Upper lobe of left lung (tissue), 6 donors: ENCODE measurements around the gene SGSM1. TPM values are rescaled to one million over a fixed set of nuclear protein-coding genes. Genes with fewer than 3 reads are reported as not detected.
"Not testable (repeated sequence)": the region's sequence is repeated elsewhere in the genome, so short reads cannot be mapped to it uniquely, and the experiment has no call there.

Experiments used
- ATAC-seq, 2 donors: fragments of 200-7000 bp; cut with Tn5 transposase; one replicate each; pipeline ENCODE4 v1.9.1; 2022; ENCODE audit warnings: mild to moderate bottlenecking in 2 of 2, moderate library complexity in 2 of 2; ENCODE audit not compliant: low FRiP score in 2 of 2
- DNase-seq, 2 donors: peaks; one replicate each; pipeline ENCODE4 v3.0.0-alpha.2; 2019 to 2020
- H3K27ac ChIP-seq, 4 donors: fragments of 200-600 bp; sonication (generic); one replicate each; pipeline ENCODE4 v1.5.1; 2016 to 2019
- H3K27me3 ChIP-seq, 4 donors: fragments of 200-600 bp; sonication (generic); one replicate each; pipeline ENCODE4 v1.5.1; 2017 to 2019
- H3K36me3 ChIP-seq, 4 donors: fragments of 200-600 bp; sonication (generic); one replicate each; pipeline ENCODE4 v1.5.1; 2016 to 2019
- H3K4me1 ChIP-seq, 4 donors: fragments of 200-600 bp; sonication (generic); one replicate each; pipeline ENCODE4 v1.5.1; 2018 to 2019
- H3K4me3 ChIP-seq, 4 donors: fragments of 200-600 bp; sonication (generic); one replicate each; pipeline ENCODE4 v1.5.1; 2017 to 2019; ENCODE audit warnings: mild to moderate bottlenecking in 2 of 4, moderate library complexity in 1 of 4
- H3K9me3 ChIP-seq, 4 donors: fragments of 200-600 bp; sonication (generic); one replicate each; pipeline ENCODE4 v1.5.1; 2018 to 2019
- EP300 ChIP-seq, 4 donors: sonication (generic); formaldehyde crosslinking; IDR thresholded peaks; one replicate each; pipeline ENCODE4 v1.5.1; 2017; ENCODE audit warnings: antibody characterized with exemption in 4 of 4, control low read depth in 2 of 4
- POLR2A ChIP-seq, 4 donors: fragments of 450-650 bp; IDR thresholded peaks; one replicate each; pipeline ENCODE4 v1.5.1; 2016 to 2017; ENCODE audit warnings: antibody characterized with exemption in 4 of 4, mild to moderate bottlenecking in 2 of 4
- POLR2AphosphoS5 ChIP-seq, 2 donors: sonication (generic); formaldehyde crosslinking; IDR thresholded peaks; one replicate each; pipeline ENCODE4 v1.5.1; 2017; ENCODE audit warnings: antibody characterized with exemption in 2 of 2
- WGBS, 2 donors: methylation state at CpG; one replicate each; pipeline ENCODE4 v1.1.5; 2017 to 2018; 5-methylcytosine and 5-hydroxymethylcytosine counted together
- total RNA-seq, 6 donors: library from RNA; depleted of rRNA in 4 of 6; stranded (reverse); fragments of >200 nt in 4 of 6; gene quantifications; one replicate each; pipeline versions ENCODE4 v1.1.0 to v1.2.1, GENCODE V29; 2016 to 2021
- TF ChIP-seq, protein P1 (sequence below), 6 experiments: fragments of 450-650 bp in 4 of 6; fragments of 200-600 bp in 2 of 6; sonication (generic) in 2 of 6; IDR thresholded peaks; one replicate each; pipeline ENCODE4 v1.5.1; 2016 to 2019; ENCODE audit warnings: antibody characterized with exemption in 6 of 6
- donor health status: DM: no; HTN: no; CAD: no; lungs with moderate emphysema.
- donor health status: DM: no; HTN: yes; CAD: no; lungs with severe emphysema.

SGSM1 gene
- total RNA-seq, 6 donors from 2014 or later = 0.76 to 4.2 (median 2.8) TPM

DNA sequence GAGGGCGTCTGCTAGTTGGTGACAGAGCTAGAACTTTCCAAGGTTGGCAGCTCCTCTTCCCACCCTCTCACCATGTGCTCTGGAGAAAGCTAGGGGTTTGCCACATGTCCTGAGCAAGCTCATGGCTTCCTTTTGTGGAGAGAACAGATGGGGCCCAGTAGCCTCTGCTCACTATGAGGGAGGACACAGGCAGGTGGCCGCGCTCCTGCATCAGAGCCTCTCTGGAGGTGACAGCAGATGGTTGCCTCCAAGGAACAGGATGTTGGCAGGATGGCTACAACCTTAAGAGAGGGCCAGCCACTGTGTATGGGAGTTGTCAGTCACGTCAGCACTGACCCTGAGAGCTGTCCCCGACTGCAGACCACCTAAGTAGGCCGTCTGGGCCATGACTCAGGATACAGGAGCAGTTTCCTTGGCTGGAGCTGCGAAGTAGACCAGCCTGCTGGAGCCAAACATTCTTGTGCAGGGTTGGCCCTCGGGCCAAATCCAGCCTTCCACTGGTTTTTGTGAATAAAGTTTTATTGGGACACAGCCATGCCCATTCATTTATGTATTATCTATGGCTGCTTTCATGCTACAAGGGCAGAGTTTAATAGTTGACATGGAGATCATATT, 28.0 kb downstream of the SGSM1 start:
- WGBS, 2 donors = 86 to 90% methylated on average over 2 to 8 of the region's 8 CpGs
- H3K27ac ChIP-seq = no peak overlapping the region
- no peaks in the 10 kb centered on the region for H3K4me1 ChIP-seq
- H3K4me3 ChIP-seq = no peak overlapping the region
- H3K27me3 ChIP-seq = no peaks in the 10 kb centered on the region
- ATAC-seq (peak in 1 of 2 donors; percentile 7), DNase-seq (no peak)
- no peaks in the 10 kb centered on the region for H3K9me3 ChIP-seq
- TF ChIP-seq, protein P1, sequence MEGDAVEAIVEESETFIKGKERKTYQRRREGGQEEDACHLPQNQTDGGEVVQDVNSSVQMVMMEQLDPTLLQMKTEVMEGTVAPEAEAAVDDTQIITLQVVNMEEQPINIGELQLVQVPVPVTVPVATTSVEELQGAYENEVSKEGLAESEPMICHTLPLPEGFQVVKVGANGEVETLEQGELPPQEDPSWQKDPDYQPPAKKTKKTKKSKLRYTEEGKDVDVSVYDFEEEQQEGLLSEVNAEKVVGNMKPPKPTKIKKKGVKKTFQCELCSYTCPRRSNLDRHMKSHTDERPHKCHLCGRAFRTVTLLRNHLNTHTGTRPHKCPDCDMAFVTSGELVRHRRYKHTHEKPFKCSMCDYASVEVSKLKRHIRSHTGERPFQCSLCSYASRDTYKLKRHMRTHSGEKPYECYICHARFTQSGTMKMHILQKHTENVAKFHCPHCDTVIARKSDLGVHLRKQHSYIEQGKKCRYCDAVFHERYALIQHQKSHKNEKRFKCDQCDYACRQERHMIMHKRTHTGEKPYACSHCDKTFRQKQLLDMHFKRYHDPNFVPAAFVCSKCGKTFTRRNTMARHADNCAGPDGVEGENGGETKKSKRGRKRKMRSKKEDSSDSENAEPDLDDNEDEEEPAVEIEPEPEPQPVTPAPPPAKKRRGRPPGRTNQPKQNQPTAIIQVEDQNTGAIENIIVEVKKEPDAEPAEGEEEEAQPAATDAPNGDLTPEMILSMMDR (IDR thresholded peaks at IDR 0.05) = no peak
- TF ChIP-seq POLR2AphosphoS5 (IDR thresholded peaks at IDR 0.05) = no peak
- no peak for TF ChIP-seq POLR2A (IDR thresholded peaks at IDR 0.05)
- TF ChIP-seq EP300 (IDR thresholded peaks at IDR 0.05) = no peak
- H3K36me3 ChIP-seq = no peaks in the 10 kb centered on the region

DNA sequence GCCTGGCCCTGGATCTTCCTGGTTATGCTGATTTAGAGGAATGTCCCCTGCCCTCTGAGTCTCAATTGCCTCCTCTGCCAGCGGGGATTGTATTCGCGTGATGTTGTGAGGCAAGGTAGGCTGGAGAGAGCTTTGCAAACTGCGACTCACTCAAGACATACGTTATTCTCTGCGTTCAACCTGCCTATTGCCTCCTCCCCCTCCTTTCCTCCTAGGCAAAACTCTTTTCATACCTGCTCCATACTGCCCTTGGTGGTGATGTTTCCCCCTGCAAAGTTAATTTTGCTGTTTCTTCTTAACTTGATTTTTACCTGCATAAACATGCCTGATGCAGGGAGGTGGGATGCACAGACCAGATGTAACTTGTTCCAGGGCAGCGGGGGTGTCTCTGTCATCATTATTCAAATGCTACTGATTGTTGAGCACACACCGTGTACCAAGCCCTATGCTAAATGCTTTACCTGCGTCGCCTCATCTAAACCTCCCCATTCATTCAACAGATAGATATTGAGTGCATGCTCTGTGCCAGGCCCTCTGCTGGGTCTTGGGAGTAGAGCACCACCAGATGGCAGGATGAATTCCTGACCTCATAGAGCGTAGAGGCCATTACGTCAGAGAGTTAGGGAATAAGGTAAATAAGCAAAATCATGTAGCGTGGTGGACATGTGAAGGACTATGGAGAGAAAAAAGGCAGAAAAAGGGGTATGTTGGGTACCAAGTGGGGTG, 29.0 kb downstream of the SGSM1 start:
- Histone ChIP-seq H3K27me3 (no peaks in the 10 kb centered on the region), H3K9me3 (no peaks in the 10 kb centered on the region), H3K27ac (no peak overlapping the region), H3K4me1 (no peaks in the 10 kb centered on the region), H3K36me3 (no peaks in the 10 kb centered on the region), H3K4me3 (no peak overlapping the region)
- ATAC-seq (no peak), DNase-seq (no peak)
- WGBS, 2 donors = 72 to 82% methylated on average over 13 of the region's 13 CpGs
- TF ChIP-seq POLR2A (IDR thresholded peaks at IDR 0.05) (no peak), EP300 (IDR thresholded peaks at IDR 0.05) (no peak)
- TF ChIP-seq, protein P1 (IDR thresholded peaks at IDR 0.05) = peak in 1 of 6 experiments; percentile 15

DNA sequence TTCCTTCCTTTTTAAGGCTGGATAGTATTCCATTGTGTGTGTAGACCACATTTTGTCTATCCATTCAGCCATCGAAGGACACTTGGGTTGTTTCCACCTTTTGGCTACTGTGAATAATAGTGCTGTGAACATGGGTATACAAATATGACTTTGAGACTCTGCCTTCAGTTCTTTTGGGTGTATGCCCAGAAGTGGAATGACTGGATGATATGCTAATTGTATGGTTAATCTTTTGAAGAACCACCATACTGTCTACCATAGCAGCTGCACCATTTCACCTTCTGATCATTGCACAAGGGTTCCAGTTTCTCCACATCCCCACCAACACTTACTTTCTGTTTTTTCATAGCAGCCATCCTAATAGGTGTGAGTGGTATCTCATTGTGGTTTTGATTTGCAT, 30.3 kb downstream of the SGSM1 start:
- WGBS, 2 donors = 43 to 75% methylated on average over 1 of the region's 1 CpG
- H3K36me3 ChIP-seq = no peaks in the 10 kb centered on the region

DNA sequence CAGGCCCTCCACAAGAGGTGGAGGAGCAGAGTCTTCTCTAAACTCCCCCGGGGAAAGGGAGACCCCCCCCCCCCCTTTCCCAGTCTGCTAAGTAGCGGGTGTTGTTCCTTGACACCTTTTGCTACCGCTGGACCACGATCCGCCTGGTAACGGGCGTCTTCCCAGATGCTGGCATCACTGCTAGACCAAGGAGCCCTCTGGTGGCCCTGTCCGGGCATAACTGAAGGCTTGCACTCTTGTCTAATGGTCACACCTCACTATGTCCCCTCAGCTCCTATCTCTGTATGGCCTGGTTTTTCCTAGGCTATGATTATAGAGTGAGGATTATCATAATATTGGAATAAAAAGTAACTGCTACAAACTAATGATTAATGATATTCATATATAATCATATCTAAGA, 31.5 kb downstream of the SGSM1 start:
- not testable (repeated sequence) for H3K4me1 ChIP-seq, DNase-seq
- TF ChIP-seq, protein P1 (IDR thresholded peaks at IDR 0.05) = peak in 4 of 6 experiments; percentile 10 to 48 (median 24)

More for the DNA sequence above, 30.3 kb downstream of the SGSM1 start:
- TF ChIP-seq POLR2A (IDR thresholded peaks at IDR 0.05) (no peak), POLR2AphosphoS5 (IDR thresholded peaks at IDR 0.05) (no peak), EP300 (IDR thresholded peaks at IDR 0.05) (no peak)
- TF ChIP-seq, protein P1 (IDR thresholded peaks at IDR 0.05) = no peak
- H3K27me3 ChIP-seq = no peaks in the 10 kb centered on the region
- ATAC-seq (no peak), DNase-seq (no peak)
- no peak overlapping the region for H3K4me3 ChIP-seq
- peaks cover 0 to 3% (median 0%) of the 10 kb centered on the region in 4 donors for H3K4me1 ChIP-seq
- no peaks in the 10 kb centered on the region for H3K9me3 ChIP-seq
- H3K27ac ChIP-seq = no peak overlapping the region

More for the DNA sequence above, 31.5 kb downstream of the SGSM1 start:
- 69 to 91% methylated on average over 1 to 2 of the region's 8 CpGs for WGBS, 2 donors
- not testable (repeated sequence) for ATAC-seq, H3K36me3 ChIP-seq, H3K27ac ChIP-seq, H3K27me3 ChIP-seq, H3K9me3 ChIP-seq, H3K4me3 ChIP-seq
